ENCODE measurements around the gene LDB3. TPM values are rescaled to one million over a fixed set of nuclear protein-coding genes. Genes with fewer than 3 reads are reported as not detected.

Gene LDB3
- total RNA-seq, 1 experiment from 2014 or later, result 0.20 TPM

DNA sequence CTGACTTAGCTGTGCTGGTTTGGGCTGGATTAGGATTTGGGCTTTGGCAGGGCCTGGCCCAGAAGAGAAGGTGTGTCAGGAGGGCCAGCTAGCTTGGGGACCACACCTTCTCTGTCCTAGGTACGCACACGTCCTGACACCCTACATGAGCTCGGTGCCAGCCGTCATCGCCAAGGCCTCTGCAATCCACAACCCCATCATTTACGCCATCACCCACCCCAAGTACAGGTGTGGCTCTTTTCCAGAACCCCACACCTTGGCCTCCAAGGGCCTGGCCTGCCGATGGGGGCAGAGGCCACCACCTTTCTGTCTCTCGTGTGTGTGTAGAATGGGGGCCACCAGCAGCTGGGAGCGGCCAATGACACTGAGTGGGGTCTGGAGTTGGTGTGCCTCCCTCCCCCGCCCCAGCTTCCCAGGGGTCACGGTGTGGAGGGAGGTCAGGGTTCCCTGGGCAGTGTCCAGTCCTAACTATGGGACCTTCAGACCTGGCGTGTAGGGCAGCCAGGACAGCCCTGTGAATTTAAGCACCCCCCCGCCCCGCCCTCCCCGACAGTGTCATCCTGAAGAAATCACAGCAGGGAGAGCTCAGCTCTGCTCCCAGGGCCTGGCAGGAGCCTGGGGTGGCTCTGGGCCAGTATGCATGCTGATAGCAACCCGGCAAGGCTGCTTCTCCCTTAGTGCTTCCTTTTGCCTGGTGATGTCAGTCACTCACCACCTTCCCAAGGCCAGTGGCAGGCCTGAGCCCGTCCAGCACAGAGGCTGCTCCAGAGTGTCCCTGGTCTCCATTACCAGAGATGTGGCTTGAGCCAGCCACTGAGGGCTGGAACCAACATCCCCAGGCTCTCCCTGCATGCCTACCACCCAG, 6.9 kb upstream of the LDB3 start (continued):
- no peak for TF ChIP-seq REST (IDR thresholded peaks at IDR 0.05; ENCODE audit: low read depth)
- TF ChIP-seq CEBPB (IDR thresholded peaks at IDR 0.05; ENCODE audit: low read depth), result no peak
- no peak for TF ChIP-seq TCF7L2 (IDR thresholded peaks at IDR 0.05; ENCODE audit: borderline replicate concordance, extremely low read depth, insufficient read depth, insufficient read length)
- TF ChIP-seq SIN3A (IDR thresholded peaks at IDR 0.05; ENCODE audit: low read depth), result no peak
- no peak for TF ChIP-seq ZNF274 (IDR thresholded peaks at IDR 0.05; ENCODE audit: low read depth, low read length)
- TF ChIP-seq RAD21 (IDR thresholded peaks at IDR 0.05; ENCODE audit: low read depth), result no peak
- no peak for TF ChIP-seq CBX3 (IDR thresholded peaks at IDR 0.05; ENCODE audit: low read depth)
- TF ChIP-seq, protein P1, sequence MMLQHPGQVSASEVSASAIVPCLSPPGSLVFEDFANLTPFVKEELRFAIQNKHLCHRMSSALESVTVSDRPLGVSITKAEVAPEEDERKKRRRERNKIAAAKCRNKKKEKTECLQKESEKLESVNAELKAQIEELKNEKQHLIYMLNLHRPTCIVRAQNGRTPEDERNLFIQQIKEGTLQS (IDR thresholded peaks at IDR 0.05), result no peak

All from HCT116 (cell line).